ENCODE results near the gene PACSIN1. TPM values are rescaled to one million over a fixed set of nuclear protein-coding genes. Genes with fewer than 3 reads are reported as not detected.

The PACSIN1 gene
- total and polyA plus RNA-seq, 12 donors = 0.77 to 11.2 (median 5.9) TPM

DNA sequence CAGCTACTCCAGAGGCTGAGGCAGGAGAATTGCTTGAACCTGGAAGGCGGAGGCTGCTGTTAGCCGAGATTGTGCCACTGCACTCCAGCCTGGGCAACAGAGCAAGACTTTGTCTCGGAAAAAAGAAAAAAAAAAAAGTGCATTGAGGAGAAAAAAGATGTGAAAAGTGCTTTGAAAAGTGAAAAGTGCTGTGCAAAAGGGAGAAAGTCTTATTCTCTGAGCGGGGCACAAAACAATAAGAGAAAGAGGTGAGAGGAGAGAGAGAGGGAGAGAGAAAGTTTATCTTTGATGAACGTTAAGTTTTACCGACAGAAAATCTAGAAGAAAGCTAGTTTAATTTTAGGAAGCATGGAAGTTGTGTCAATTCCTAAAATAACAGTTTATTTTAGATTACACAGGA is 3.9 kb upstream of the PACSIN1 start:
- 56 to 71% methylated on average over 6 of the region's 6 CpGs for WGBS, 2 donors

DNA sequence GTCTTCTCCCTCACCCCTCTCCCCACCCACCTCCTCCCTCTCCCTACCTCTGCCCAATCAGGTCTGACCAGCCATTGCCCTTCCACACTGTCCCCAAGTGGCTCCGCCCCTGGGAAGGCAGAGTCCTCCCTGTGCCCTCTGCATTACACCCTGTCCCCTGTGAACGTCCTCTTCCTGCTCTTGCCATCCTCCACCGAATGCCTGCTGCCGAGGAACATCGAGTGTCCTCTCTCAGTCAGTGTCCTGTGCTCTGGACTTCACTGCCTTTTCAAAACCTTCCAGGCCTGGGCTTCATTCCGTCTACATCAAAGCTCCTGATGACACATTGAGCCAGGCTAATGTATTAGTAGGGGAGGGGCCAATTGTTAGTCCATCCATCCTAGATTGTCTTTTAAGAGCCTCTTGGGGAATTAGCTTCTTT is 3.3 kb upstream of the PACSIN1 start:
- H3K4me1 ChIP-seq = peaks cover 0 to 14% (median 6%) of the 10 kb centered on the region in 9 donors
- intact Hi-C loops (cut with DNase I) = loop anchor here in 5 of 10 donors (5.0 to 10.0 kb wide), 4 partner anchors 140 to 242 kb away; no protein-coding TSS in a partner anchor
- H3K4me3 ChIP-seq = no peak overlapping the region
- H3K36me3 ChIP-seq = no peaks in the 10 kb centered on the region
- no peaks in the 10 kb centered on the region for H3K9me3 ChIP-seq
- peak overlapping the region in 7 of 10 donors; percentile 9 to 51 (median 30) for H3K27ac ChIP-seq
- TF ChIP-seq, protein P1, sequence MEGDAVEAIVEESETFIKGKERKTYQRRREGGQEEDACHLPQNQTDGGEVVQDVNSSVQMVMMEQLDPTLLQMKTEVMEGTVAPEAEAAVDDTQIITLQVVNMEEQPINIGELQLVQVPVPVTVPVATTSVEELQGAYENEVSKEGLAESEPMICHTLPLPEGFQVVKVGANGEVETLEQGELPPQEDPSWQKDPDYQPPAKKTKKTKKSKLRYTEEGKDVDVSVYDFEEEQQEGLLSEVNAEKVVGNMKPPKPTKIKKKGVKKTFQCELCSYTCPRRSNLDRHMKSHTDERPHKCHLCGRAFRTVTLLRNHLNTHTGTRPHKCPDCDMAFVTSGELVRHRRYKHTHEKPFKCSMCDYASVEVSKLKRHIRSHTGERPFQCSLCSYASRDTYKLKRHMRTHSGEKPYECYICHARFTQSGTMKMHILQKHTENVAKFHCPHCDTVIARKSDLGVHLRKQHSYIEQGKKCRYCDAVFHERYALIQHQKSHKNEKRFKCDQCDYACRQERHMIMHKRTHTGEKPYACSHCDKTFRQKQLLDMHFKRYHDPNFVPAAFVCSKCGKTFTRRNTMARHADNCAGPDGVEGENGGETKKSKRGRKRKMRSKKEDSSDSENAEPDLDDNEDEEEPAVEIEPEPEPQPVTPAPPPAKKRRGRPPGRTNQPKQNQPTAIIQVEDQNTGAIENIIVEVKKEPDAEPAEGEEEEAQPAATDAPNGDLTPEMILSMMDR (IDR thresholded peaks at IDR 0.05) = no peak
- peaks cover 0 to 36% (median 26%) of the 10 kb centered on the region in 7 donors for H3K27me3 ChIP-seq
- DNase-seq = peak; percentile 60
- ATAC-seq = peak; percentile 83 to 94 (median 88)
- WGBS, 2 donors = 11 to 15% methylated on average over 6 of the region's 6 CpGs

More for the DNA sequence above, 3.9 kb upstream of the PACSIN1 start:
- TF ChIP-seq, protein P1 (IDR thresholded peaks at IDR 0.05) = no peak
- Histone ChIP-seq H3K9me3 (no peaks in the 10 kb centered on the region), H3K27me3 (peaks cover 0 to 34% (median 26%) of the 10 kb centered on the region in 7 donors), H3K4me1 (peaks cover 0 to 14% (median 6%) of the 10 kb centered on the region in 9 donors), H3K36me3 (no peaks in the 10 kb centered on the region), H3K4me3 (no peak overlapping the region), H3K27ac (peak overlapping the region in 1 of 10 donors; percentile 22)
- intact Hi-C loops (cut with DNase I) = loop anchor here in 5 of 10 donors (5.0 to 10.0 kb wide), 4 partner anchors 140 to 243 kb away; no protein-coding TSS in a partner anchor
- ATAC-seq = no peak
- no peak for DNase-seq

DNA sequence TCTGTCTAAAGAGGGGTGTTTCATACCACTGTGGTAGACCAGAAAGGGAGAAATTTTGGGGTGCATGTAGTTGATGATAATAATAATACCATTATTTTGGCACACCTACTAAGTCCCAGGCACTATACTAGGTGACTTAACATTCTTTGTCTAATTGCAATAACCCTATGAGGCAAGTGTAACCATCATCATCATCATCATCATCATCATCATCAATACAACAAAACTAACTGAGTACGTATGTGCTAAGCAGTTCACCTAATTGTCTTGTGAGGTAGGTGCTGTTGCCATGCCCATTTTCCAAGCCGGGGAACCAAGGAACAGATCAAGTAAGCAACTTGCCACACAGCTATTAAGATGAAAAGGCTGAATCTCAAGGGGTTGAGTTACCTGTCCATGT is 2.6 kb upstream of the PACSIN1 start:
- 86% methylated on average over 2 of the region's 2 CpGs for WGBS, 2 donors
- TF ChIP-seq, protein P1 (IDR thresholded peaks at IDR 0.05) = no peak
- Histone ChIP-seq H3K9me3 (no peaks in the 10 kb centered on the region), H3K27ac (no peak overlapping the region), H3K36me3 (no peaks in the 10 kb centered on the region), H3K4me1 (peaks cover 0 to 14% (median 6%) of the 10 kb centered on the region in 9 donors), H3K27me3 (peaks cover 0 to 36% (median 26%) of the 10 kb centered on the region in 7 donors), H3K4me3 (no peak overlapping the region)
- DNase-seq = no peak
- ATAC-seq = no peak
- intact Hi-C loops (cut with DNase I) = loop anchor here in 5 of 10 donors (5.0 to 10.0 kb wide), 4 partner anchors 139 to 242 kb away; no protein-coding TSS in a partner anchor

DNA sequence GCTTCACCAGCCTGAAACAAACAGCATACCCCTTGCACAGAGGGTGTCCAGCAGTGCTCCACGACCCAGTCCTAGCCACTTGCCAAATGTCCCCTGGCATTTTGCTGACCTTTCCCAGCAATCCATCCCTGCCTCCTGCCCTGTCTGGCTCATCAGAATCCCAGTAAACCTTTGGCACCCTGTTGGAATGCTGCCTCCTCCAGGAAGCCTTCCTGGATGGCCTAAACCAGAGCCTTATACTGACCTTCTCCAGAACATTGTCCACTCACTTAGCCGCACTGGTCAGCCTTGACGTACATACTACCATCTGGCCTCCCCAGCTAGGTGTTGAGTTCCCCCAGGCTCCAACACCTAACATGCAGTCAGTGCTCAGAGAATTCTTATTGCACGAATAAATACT is 2.0 kb upstream of the PACSIN1 start:
- Histone ChIP-seq H3K27ac (no peak overlapping the region), H3K27me3 (peaks cover 0 to 36% (median 26%) of the 10 kb centered on the region in 7 donors), H3K9me3 (no peaks in the 10 kb centered on the region), H3K4me1 (peaks cover 0 to 14% (median 6%) of the 10 kb centered on the region in 9 donors), H3K36me3 (no peaks in the 10 kb centered on the region), H3K4me3 (no peak overlapping the region)
- TF ChIP-seq, protein P1 (IDR thresholded peaks at IDR 0.05) = no peak
- intact Hi-C loops (cut with DNase I) = loop anchor here in 5 of 10 donors (5.0 to 10.0 kb wide), 4 partner anchors 138 to 241 kb away; no protein-coding TSS in a partner anchor
- 66 to 78% methylated on average over 4 of the region's 4 CpGs for WGBS, 2 donors
- no peak for DNase-seq
- ATAC-seq = no peak
